Neural progenitor cell (in vitro differentiated cells): ENCODE measurements around the gene TCTN3. TPM values are rescaled to one million over a fixed set of nuclear protein-coding genes. Genes with fewer than 3 reads are reported as not detected.
"Not testable (repeated sequence)": the region's sequence is repeated elsewhere in the genome, so short reads cannot be mapped to it uniquely, and the experiment has no call there.

ENCODE experiments used
- DNase-seq: peaks from one replicate; pipeline ENCODE4 v3.0.0-alpha.2; 2016; ENCODE audit warnings: low spot score
- H2AFZ ChIP-seq: fragments of 200-600 bp; sonication (generic); replicated peaks from 2 replicates; pipeline ENCODE4 v1.6.1; 2016; ENCODE audit warnings: antibody characterized with exemption
- H3F3A ChIP-seq: fragments of 200-600 bp; sonication (generic); 2 replicates; pipeline ENCODE4 v1.6.1; 2016; ENCODE audit warnings: antibody characterized with exemption, low read depth
- H3K27ac ChIP-seq: fragments of 200-600 bp; sonication (generic); 2 replicates; pipeline ENCODE4 v1.5.1; 2016; ENCODE audit warnings: mild to moderate bottlenecking
- H3K27me3 ChIP-seq: fragments of 200-600 bp; sonication (generic); 2 replicates; pipeline ENCODE4 v1.6.1; 2016; ENCODE audit warnings: mild to moderate bottlenecking, moderate library complexity
- H3K36me3 ChIP-seq: fragments of 200-600 bp; sonication (generic); 2 replicates; pipeline ENCODE4 v1.5.1; 2016
- H3K4me1 ChIP-seq: fragments of 200-600 bp; sonication (generic); 2 replicates; pipeline ENCODE4 v1.6.1; 2016; ENCODE audit warnings: mixed run types
- H3K4me2 ChIP-seq: fragments of 200-600 bp; sonication (generic); 2 replicates; pipeline ENCODE4 v1.6.1; 2016
- H3K4me3 ChIP-seq: fragments of 200-600 bp; sonication (generic); 2 replicates; pipeline ENCODE4 v1.5.1; 2016
- H3K79me2 ChIP-seq: fragments of 200-600 bp; sonication (generic); 2 replicates; pipeline ENCODE4 v1.6.1; 2016; ENCODE audit warnings: low read depth
- H3K9ac ChIP-seq: fragments of 200-600 bp; sonication (generic); 2 replicates; pipeline ENCODE4 v1.6.1; 2016
- H3K9me3 ChIP-seq: fragments of 200-600 bp; sonication (generic); 2 replicates; pipeline ENCODE4 v1.5.1; 2016; ENCODE audit warnings: low read depth
- H4K20me1 ChIP-seq: fragments of 200-600 bp; sonication (generic); 2 replicates; pipeline ENCODE4 v1.6.1; 2016; ENCODE audit warnings: low read depth
- H3K27ac Mint-ChIP-seq: 3 replicates; pipeline ENCODE4 v1.8.0; 2021; ENCODE audit warnings: mixed read lengths
- H3K27me3 Mint-ChIP-seq: 2 replicates; pipeline ENCODE4 v1.8.0; 2022; ENCODE audit warnings: low read depth, mild to moderate bottlenecking, inconsistent platforms, moderate library complexity, mixed read lengths; ENCODE audit not compliant: insufficient read depth
- H3K36me3 Mint-ChIP-seq: 3 replicates; pipeline ENCODE4 v1.8.0; 2021; ENCODE audit warnings: mixed read lengths
- H3K4me1 Mint-ChIP-seq: 3 replicates; pipeline ENCODE4 v1.8.0; 2021; ENCODE audit warnings: mixed read lengths
- H3K4me3 Mint-ChIP-seq: 3 replicates; pipeline ENCODE4 v1.8.0; 2021; ENCODE audit warnings: mild to moderate bottlenecking, moderate library complexity, mixed read lengths
- H3K9me3 Mint-ChIP-seq: 3 replicates; pipeline ENCODE4 v1.8.0; 2020; ENCODE audit warnings: mixed read lengths
- CTCF ChIP-seq: fragments of 200-600 bp; sonication (generic); IDR thresholded peaks from 2 replicates; pipeline ENCODE4 v1.5.1; 2017; ENCODE audit warnings: antibody characterized with exemption, mild to moderate bottlenecking
- EZH2 ChIP-seq: fragments of 200-600 bp; sonication (generic); IDR thresholded peaks from 2 replicates; pipeline ENCODE4 v1.6.1; 2017; ENCODE audit warnings: antibody characterized with exemption, mild to moderate bottlenecking, moderate library complexity
- EZH2phosphoT487 ChIP-seq: fragments of 200-600 bp; sonication (generic); IDR thresholded peaks from 2 replicates; pipeline ENCODE4 v1.6.1; 2017; ENCODE audit warnings: antibody characterized with exemption
- total RNA-seq: library from RNA; depleted of rRNA; stranded (reverse); fragments of >200 nt; gene quantifications from 2 replicates; pipeline ENCODE4 v1.2.3, GENCODE V29; 2015; ENCODE audit warnings: low replicate concordance

The TCTN3 gene
- total RNA-seq, 1 donor from 2014 or later: 45.9 TPM

- H3F3A ChIP-seq: no peaks in the 10 kb centered on the region
- no peaks in the 10 kb centered on the region for H3K4me1 ChIP-seq
- H4K20me1 ChIP-seq: no peaks in the 10 kb centered on the region
- H3K4me3 ChIP-seq: no peak overlapping the region
- Mint-ChIP-seq H3K4me3 (no peak overlapping the region), H3K36me3 (no peaks in the 10 kb centered on the region), H3K27ac (no peak overlapping the region), H3K9me3 (peaks cover 17% of the 10 kb centered on the region), H3K27me3 (peaks cover 6% of the 10 kb centered on the region), H3K4me1 (no peaks in the 10 kb centered on the region)
- H3K9me3 ChIP-seq: peaks cover 3% of the 10 kb centered on the region
- H2AFZ ChIP-seq: peak overlapping the region; percentile 58
- DNase-seq: no peak
- no peaks in the 10 kb centered on the region for H3K27me3 ChIP-seq
- H3K4me2 ChIP-seq: no peak overlapping the region
- no peaks in the 10 kb centered on the region for H3K79me2 ChIP-seq
- no peak overlapping the region for H3K27ac ChIP-seq
- no peaks in the 10 kb centered on the region for H3K36me3 ChIP-seq
- no peak overlapping the region for H3K9ac ChIP-seq
- TF ChIP-seq EZH2phosphoT487 (no peak), CTCF (no peak), EZH2 (no peak)
Measured at GRCh38 chr10:95729323-95730055, 35.8 kb upstream of the TCTN3 start.

- no peaks in the 10 kb centered on the region for H3K36me3 Mint-ChIP-seq
- H3K4me2 ChIP-seq: no peak overlapping the region
- no peaks in the 10 kb centered on the region for H3K79me2 ChIP-seq
- no peak for DNase-seq
- TF ChIP-seq CTCF (no peak), EZH2 (no peak), EZH2phosphoT487 (no peak)
- H3K27me3 ChIP-seq: no peaks in the 10 kb centered on the region
- peaks cover 17% of the 10 kb centered on the region for H3K9me3 Mint-ChIP-seq
- H3K4me3 Mint-ChIP-seq: no peak overlapping the region
- H3K27me3 Mint-ChIP-seq: peaks cover 7% of the 10 kb centered on the region
- no peaks in the 10 kb centered on the region for H3K4me1 Mint-ChIP-seq
- no peaks in the 10 kb centered on the region for H4K20me1 ChIP-seq
- no peak overlapping the region for H3K4me3 ChIP-seq
- H3K9ac ChIP-seq: no peak overlapping the region
- H3K9me3 ChIP-seq: peaks cover 3% of the 10 kb centered on the region
- H3F3A ChIP-seq: no peaks in the 10 kb centered on the region
- H3K36me3 ChIP-seq: no peaks in the 10 kb centered on the region
- no peaks in the 10 kb centered on the region for H3K4me1 ChIP-seq
- no peak overlapping the region for H3K27ac Mint-ChIP-seq
- H3K27ac ChIP-seq: no peak overlapping the region
- H2AFZ ChIP-seq: no peak overlapping the region
Measured at GRCh38 chr10:95728526-95728925, 34.8 kb upstream of the TCTN3 start.

- H3K4me2 ChIP-seq, DNase-seq, H3K9me3 Mint-ChIP-seq, H3K27me3 Mint-ChIP-seq, H3K27me3 ChIP-seq, H3F3A ChIP-seq, H3K27ac ChIP-seq, H2AFZ ChIP-seq, H3K4me1 ChIP-seq, H3K27ac Mint-ChIP-seq, H3K36me3 Mint-ChIP-seq, H3K9ac ChIP-seq, H3K4me1 Mint-ChIP-seq, H3K9me3 ChIP-seq, H3K79me2 ChIP-seq, H3K4me3 ChIP-seq, H3K4me3 Mint-ChIP-seq, H3K36me3 ChIP-seq, H4K20me1 ChIP-seq: not testable (repeated sequence)
Measured at GRCh38 chr10:95722496-95722895, 28.8 kb upstream of the TCTN3 start.

- H3F3A ChIP-seq, H2AFZ ChIP-seq, H4K20me1 ChIP-seq, H3K27me3 Mint-ChIP-seq, H3K4me3 Mint-ChIP-seq, H3K4me1 Mint-ChIP-seq, H3K27ac Mint-ChIP-seq, H3K79me2 ChIP-seq, H3K4me1 ChIP-seq, H3K9me3 ChIP-seq, H3K4me3 ChIP-seq, DNase-seq, H3K27ac ChIP-seq, H3K36me3 Mint-ChIP-seq, H3K4me2 ChIP-seq, H3K9ac ChIP-seq, H3K36me3 ChIP-seq, H3K27me3 ChIP-seq, H3K9me3 Mint-ChIP-seq: not testable (repeated sequence)
Measured at GRCh38 chr10:95720745-95721144, 27.0 kb upstream of the TCTN3 start.
